ENCODE measurements around the gene KMO. TPM values are rescaled to one million over a fixed set of nuclear protein-coding genes. Genes with fewer than 3 reads are reported as not detected.

KMO gene
- total RNA-seq, 1 donor from 2014 or later = not detected

DNA sequence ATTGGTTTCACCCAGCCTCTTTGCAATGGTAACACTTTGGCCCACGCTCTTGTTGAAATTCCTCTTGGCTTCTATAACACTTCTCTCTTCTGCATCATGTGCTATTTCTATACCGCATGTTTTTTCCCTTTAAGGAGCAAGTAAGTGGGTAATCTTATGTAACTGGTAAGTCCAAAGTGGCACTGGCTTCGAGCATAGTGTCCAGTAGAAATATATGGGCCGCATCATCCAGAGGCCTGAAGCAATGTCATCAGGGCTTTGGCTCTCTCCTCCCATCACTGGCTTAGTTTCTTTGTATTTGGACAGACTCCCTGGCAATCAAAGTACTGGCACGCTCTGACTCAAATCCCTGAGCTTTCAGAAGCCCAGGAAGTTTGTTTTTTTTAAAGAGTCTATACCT, 90.5 kb downstream of the KMO start:
- no peak for DNase-seq (ENCODE audit: extremely low read depth, low read depth, low spot score)

DNA sequence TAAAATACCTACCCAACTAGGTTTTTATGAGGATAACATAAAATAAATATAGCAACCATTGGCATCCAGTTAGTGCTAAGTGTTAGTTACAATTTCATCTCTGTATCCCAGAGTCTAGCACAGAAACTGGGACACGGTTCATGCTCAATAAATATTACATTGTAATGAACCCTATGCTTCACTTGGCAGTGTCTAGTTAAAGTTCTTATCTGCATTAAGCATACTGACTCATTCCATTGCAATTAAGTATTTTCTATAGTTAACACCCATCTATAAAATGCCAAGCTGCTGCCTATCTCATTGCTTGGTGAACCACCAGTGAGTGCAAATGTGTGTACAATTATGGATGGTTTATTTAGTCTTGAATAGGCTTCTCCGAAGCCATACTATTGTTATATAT, 92.8 kb downstream of the KMO start:
- DNase-seq (ENCODE audit: extremely low read depth, low read depth, low spot score) = no peak

DNA sequence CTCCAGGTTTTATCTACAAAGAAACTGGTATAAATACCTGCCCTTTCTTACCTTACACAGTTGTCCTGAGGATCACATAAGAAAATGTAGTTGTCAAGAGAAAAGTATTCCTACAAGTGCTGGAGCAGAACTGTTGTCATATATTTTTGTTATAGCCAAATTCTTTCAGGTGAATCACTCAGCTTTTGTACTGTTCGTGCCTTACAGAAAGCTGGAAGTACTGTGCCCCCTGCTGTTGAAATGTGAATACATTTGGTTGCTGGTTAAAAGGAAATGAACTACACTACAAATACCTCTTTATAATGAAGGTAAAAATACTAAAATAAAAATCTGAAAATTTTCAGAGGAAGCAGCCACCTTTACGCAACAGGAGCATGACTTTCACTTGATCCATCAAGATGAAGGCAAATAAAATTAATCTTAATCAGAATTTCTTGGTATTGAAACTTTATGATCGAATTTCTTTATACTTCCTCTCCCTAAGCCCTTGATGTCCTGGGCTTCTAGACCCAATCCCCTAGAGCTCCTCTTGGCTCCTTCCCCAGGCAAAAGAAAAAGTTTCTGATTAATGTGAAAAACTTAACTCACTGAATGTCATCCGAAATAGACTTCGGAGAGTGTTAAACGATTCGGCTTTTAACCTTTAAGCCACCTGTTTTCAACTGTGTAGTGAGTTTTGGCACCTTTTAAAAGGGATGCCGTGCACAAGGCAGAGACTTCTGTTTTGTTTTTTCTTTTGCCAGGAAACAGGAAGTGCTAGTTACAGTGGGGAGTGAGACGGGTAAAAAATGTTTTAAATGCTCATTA, 95.5 kb downstream of the KMO start:
- no peak for DNase-seq (ENCODE audit: extremely low read depth, low read depth, low spot score)

DNA sequence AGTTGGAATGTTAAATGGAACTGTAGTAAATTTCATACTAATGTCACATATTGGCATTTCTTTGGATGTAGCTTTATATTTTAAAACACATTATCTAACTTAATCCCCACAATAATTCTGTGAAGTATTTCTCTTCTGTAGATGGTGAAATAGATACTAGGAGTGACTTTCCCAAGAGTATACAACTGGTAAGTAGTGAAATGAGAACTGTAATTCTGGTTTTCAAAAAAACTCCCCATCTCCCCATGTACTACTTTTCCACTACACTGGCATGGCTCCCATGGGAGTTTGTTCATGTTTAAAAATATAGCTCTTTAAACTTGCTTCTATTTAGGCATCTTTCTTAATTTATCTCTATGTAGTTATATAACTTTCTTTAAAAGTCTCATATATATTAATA, 97.8 kb downstream of the KMO start:
- DNase-seq (ENCODE audit: extremely low read depth, low read depth, low spot score) = no peak

- DNase-seq (ENCODE audit: extremely low read depth, low read depth, low spot score) = no peak
These were observed 98.3 kb downstream of the KMO start for GRCh38 chr1:241630476-241630875.

DNA sequence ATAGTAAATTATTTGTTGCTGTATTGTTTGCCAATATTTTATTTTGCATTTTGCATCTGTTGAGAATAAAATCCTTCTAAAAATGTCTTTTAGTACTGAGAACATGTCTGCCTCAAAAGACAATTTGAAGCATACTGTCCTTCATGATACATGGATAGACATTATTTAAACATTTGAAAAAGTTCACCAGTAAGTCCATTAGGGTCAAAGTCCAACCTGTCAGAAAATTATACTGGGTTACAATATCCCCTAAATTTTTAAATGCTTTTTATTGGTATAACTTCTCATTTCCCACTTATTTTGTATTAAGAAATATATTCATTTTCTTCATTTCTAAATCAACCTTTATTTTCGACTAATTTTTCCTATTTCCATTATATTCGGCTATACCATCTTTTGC, 98.7 kb downstream of the KMO start:
- no peak for DNase-seq (ENCODE audit: extremely low read depth, low read depth, low spot score)

GRCh38 chr1:241631674-241632073, 99.5 kb downstream of the KMO start:
- no peak for DNase-seq (ENCODE audit: extremely low read depth, low read depth, low spot score)

DNA sequence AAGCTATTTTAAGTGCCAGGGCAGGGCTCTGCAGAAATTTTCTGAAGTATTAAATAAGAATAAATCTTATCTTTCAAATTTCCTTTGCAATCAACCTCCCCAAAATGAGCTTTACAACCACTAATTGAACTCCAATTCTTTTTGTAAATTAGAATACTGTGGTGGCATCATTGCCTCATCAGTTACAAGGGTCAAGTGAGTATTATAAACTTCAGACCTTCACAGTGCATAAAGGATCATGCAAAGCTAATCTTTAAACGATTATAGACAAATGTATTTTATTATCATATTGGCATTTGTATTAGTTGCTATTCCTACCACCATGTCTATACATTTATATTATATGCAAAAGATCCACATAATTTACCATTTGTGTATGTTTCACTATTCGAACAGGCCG, 100.8 kb downstream of the KMO start:
- DNase-seq (ENCODE audit: extremely low read depth, low read depth, low spot score) = no peak

- DNase-seq (ENCODE audit: extremely low read depth, low read depth, low spot score) = no peak
These were observed 103.5 kb downstream of the KMO start for GRCh38 chr1:241635556-241636152.

DNA sequence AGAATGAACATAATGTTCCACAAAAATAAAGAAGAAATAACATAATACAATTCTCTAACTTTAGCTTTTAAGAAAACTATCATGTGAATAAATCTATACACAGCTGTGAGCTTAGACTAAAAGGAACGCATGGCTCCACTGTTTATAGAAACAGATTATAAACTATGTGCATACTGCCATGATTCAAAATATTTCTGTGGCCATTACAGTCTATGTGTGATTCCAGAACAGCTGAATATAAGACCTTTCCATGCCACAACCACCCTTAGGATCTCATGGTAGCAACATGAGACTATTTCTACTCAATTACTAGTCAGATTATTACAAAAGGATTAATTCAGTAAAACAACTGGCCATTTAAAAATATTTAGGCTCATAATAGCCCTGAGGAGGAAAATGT, 104.1 kb downstream of the KMO start:
- DNase-seq (ENCODE audit: extremely low read depth, low read depth, low spot score) = no peak

- DNase-seq (ENCODE audit: extremely low read depth, low read depth, low spot score) = no peak
These were observed 104.9 kb downstream of the KMO start for GRCh38 chr1:241637046-241637590.

DNA sequence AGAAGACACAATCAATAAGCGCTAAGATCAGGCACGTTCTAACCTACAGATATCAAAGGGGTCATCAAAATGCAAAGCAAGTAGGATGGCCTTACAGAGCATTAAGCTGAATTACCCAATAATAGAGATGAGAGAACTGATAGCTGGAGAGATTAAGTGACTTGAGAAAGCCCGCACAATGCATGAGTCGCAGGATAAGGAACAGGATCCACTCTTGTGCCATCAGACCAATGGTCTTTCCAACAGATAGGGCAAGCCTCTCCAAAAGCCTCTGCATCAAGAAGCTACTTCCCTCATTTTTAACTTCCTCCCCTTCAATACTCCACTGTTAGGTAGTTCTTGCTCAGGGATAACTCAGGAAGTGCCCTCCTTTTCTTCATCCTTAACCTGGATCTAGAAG, 105.4 kb downstream of the KMO start:
- no peak for DNase-seq (ENCODE audit: extremely low read depth, low read depth, low spot score)

- no peak for DNase-seq (ENCODE audit: extremely low read depth, low read depth, low spot score)
These were observed 106.0 kb downstream of the KMO start for GRCh38 chr1:241638099-241638682.

DNA sequence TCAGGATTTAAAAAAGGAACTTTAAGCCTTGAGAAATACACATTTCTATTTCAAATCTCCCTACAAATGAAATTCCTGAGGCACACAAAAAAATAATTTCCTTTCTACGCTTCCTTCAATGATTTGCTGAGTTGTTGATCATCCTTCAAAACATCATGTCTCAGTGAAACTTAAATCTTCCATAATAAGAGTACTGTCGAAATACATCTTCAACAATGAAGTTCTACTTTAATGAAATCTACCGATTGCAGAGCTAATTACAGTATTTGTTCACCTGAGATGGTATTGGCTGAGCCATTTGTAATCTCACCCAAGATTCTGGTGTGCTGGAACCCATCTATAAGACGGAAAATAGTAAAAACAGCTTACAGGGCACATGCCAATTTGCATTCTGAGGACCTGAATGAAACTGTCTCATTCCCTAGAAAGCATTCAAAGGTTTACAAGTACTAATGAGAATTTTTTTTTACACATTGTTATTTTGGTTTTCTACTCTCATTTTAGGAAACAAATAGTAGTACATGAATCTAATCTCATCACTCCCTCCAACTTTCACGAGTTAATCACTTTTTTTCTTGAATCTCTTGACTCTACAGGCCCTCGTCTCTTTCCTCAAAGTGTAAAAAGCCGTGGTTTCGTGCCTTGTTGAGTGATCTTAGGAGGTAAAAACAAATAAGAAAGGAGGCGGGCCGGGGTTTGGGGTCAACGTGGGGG, 106.9 kb downstream of the KMO start:
- no peak for DNase-seq (ENCODE audit: extremely low read depth, low read depth, low spot score)

- no peak for DNase-seq (ENCODE audit: extremely low read depth, low read depth, low spot score)
These were observed 107.5 kb downstream of the KMO start for GRCh38 chr1:241639623-241640148.

DNA sequence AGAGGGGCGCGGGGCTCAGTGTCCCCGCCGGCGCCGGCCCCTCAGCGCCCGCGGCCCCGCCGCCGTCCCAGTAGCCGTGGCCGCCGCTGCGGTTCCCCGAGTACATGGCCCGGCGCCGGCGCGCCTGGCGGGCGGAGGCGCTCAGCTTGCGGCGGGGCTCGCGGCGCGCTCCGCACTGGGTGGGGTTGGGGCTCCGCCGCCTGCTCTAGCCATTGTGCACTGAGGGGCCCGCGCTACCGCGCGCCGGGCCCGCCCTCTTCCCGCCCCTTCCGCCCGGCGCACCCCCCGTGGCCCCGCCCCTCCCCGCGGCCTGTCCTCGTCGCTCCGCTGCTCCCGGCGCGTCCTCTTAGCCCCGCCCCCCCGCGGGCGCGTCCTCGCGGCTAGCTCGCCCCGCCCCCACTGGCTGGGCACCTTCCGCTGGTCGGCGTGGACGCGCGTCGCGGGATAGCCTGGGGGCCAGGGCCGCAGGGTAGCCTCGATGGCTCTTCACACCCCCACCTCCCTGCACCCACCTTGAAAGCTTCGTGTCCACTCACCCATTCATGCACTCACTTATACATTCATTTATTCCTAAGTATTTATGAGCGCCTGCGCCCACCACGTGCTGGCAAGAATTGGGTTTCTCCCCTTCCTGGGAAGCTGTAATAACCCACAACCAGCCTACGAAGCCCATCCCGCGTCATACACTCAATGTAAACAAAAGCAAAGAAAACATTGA, 108.1 kb downstream of the KMO start, which contains the start of the genes CHML and OPN3:
Gene CHML (minus strand): TSS at position 221 of the 718 bp plus-strand sequence. CDS start 4,603 bp downstream, outside the sequence.
Gene OPN3 (minus strand): TSS at position 221 of the 718 bp plus-strand sequence. CDS start 115 bp downstream, at position 106.
- DNase-seq (ENCODE audit: extremely low read depth, low read depth, low spot score) = no peak

- no peak for DNase-seq (ENCODE audit: extremely low read depth, low read depth, low spot score)
These were observed 108.9 kb downstream of the KMO start for GRCh38 chr1:241640867-241641622.

DNA sequence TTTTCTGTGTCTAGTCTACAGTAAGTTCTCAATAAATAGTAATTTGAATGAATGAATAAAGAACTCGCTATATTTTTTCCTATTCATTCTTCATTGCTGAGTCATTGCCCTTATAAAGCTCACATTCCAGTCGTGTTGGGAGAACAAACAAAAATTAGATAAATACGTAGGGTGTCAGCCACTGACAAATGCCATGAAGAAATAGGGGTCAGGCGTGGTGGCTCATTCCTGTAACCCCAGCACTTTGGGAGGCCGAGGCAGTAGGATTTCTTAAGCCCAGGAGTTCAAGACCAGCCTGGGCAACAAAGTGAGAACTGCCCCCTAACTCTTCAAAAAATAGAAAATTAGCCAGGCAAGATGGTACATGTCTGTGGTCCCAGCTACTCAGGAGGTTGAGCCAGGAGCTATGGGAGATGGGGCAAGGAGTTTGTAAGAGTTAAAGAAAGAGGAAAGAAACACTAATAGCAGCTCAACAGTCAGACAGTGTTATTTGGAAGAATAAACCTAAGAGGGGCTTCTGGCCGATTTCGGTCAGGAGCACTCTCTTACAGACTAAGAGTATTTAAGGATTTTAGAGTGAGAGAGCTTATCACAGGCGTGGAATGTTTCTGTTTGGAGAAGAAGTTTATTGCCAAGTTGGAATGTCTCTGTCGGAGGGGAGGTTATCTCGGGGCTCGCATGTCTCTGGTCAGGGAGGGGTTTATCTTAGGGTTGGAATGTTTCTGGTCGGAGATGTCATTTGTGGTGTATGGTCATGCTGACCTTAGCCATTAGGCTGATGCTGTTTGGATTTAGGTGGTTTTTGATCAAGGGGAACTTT, 109.8 kb downstream of the KMO start:
- no peak for DNase-seq (ENCODE audit: extremely low read depth, low read depth, low spot score)

DNA sequence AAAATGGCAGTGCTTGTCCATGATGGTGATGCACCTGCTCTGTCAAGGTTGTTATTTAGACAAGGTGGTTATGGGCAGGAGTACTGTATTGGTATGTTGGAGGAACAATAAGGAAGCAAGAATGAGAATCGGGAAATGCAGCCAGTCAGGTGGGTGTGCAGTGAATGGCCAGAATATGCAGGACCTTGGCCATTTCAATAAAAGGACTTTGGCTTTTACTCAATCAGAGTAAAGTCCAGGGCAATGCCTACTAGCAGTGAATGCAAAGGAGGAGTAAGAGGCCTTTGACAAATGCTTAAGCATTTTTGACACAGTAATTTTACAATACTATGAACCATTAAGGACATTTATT, 110.4 kb downstream of the KMO start:
- DNase-seq (ENCODE audit: extremely low read depth, low read depth, low spot score) = no peak
